ENCODE measurements around the gene ARHGAP15.
A peak's percentile ranks its signal among the peaks of the same experiment; 100 is the strongest.

Gene ARHGAP15

GRCh38 chr2:143466391-143466790, 337.2 kb downstream of the ARHGAP15 start:
- DNase-seq: no peak

GRCh38 chr2:143467011-143467410, 337.8 kb downstream of the ARHGAP15 start:
- no peak for DNase-seq

GRCh38 chr2:143468341-143468888, 339.2 kb downstream of the ARHGAP15 start:
- peak in 1 of 5 experiments; percentile 67 for DNase-seq

- no peak for DNase-seq
These were observed 340.1 kb downstream of the ARHGAP15 start for GRCh38 chr2:143469323-143469722.

- DNase-seq: no peak
These were observed 342.3 kb downstream of the ARHGAP15 start for GRCh38 chr2:143471550-143471949.

GRCh38 chr2:143473216-143473615, 344.0 kb downstream of the ARHGAP15 start:
- DNase-seq: no peak

- no peak for DNase-seq
These were observed 344.6 kb downstream of the ARHGAP15 start for GRCh38 chr2:143473820-143474219.

GRCh38 chr2:143474586-143474985, 345.4 kb downstream of the ARHGAP15 start:
- no peak for DNase-seq

- no peak for DNase-seq
These were observed 346.0 kb downstream of the ARHGAP15 start for GRCh38 chr2:143475041-143475776.

- DNase-seq: peak in 1 of 5 experiments; percentile 23
These were observed 347.3 kb downstream of the ARHGAP15 start for GRCh38 chr2:143476336-143477087.

GRCh38 chr2:143477714-143478443, 348.7 kb downstream of the ARHGAP15 start:
- no peak for DNase-seq

GRCh38 chr2:143480086-143480485, 350.9 kb downstream of the ARHGAP15 start:
- DNase-seq: no peak

GRCh38 chr2:143480601-143481236, 351.5 kb downstream of the ARHGAP15 start:
- no peak for DNase-seq

GRCh38 chr2:143481237-143481623, 352.0 kb downstream of the ARHGAP15 start:
- DNase-seq: no peak

GRCh38 chr2:143481733-143482132, 352.5 kb downstream of the ARHGAP15 start:
- no peak for DNase-seq

GRCh38 chr2:143482316-143482715, 353.1 kb downstream of the ARHGAP15 start:
- DNase-seq: no peak

- no peak for DNase-seq
These were observed 353.6 kb downstream of the ARHGAP15 start for GRCh38 chr2:143482771-143483170.

GRCh38 chr2:143486976-143487375, 357.8 kb downstream of the ARHGAP15 start:
- DNase-seq: no peak

- no peak for DNase-seq
These were observed 359.9 kb downstream of the ARHGAP15 start for GRCh38 chr2:143489145-143489544.

GRCh38 chr2:143491131-143491530, 361.9 kb downstream of the ARHGAP15 start:
- DNase-seq: no peak

- no peak for DNase-seq
These were observed 364.1 kb downstream of the ARHGAP15 start for GRCh38 chr2:143493339-143493738.

GRCh38 chr2:143497726-143498125, 368.5 kb downstream of the ARHGAP15 start:
- no peak for DNase-seq

- no peak for DNase-seq
These were observed 369.3 kb downstream of the ARHGAP15 start for GRCh38 chr2:143498496-143498895.
